ENCODE results near the gene TLE4. TPM values are rescaled to one million over a fixed set of nuclear protein-coding genes. Genes with fewer than 3 reads are reported as not detected.
A peak's percentile ranks its signal among the peaks of the same experiment; 100 is the strongest.

TLE4 gene
- total and polyA plus RNA-seq, 8 donors: 6.2 to 85.2 (median 22.0) TPM

- Histone ChIP-seq H3K27ac (peak overlapping the region in 2 of 5 donors; percentile 7 to 21), H3K9me3 (no peaks in the 10 kb centered on the region), H3K4me1 (peaks cover 5 to 41% (median 17%) of the 10 kb centered on the region in 4 donors), H3K27me3 (no peaks in the 10 kb centered on the region), H3K4me3 (no peak overlapping the region), H3K36me3 (no peaks in the 10 kb centered on the region)
- WGBS, 5 donors: 34 to 48% (median 38%) methylated on average over 4 of the region's 4 CpGs
- peak in 1 of 2 donors; percentile 56 for DNase-seq
- no peak for TF ChIP-seq POLR2A (IDR thresholded peaks at IDR 0.05)
- TF ChIP-seq CTCF (IDR thresholded peaks at IDR 0.05): no peak
- TF ChIP-seq EP300 (IDR thresholded peaks at IDR 0.05): no peak
- no peak for TF ChIP-seq POLR2AphosphoS5 (IDR thresholded peaks at IDR 0.05)
- intact Hi-C loops (cut with DNase I; ENCODE audit: low total_unique reads): no loop called here
Measured at GRCh38 chr9:79682076-79682736, 110.4 kb downstream of the TLE4 start.

- Histone ChIP-seq H3K9me3 (no peaks in the 10 kb centered on the region), H3K4me1 (peaks cover 5 to 41% (median 17%) of the 10 kb centered on the region in 4 donors), H3K36me3 (no peaks in the 10 kb centered on the region), H3K27me3 (no peaks in the 10 kb centered on the region), H3K27ac (no peak overlapping the region), H3K4me3 (no peak overlapping the region)
- DNase-seq: no peak
- intact Hi-C loops (cut with DNase I; ENCODE audit: low total_unique reads): no loop called here
- 94 to 100% (median 97%) methylated on average over 2 to 4 of the region's 4 CpGs for WGBS, 5 donors
- no peak for TF ChIP-seq POLR2AphosphoS5 (IDR thresholded peaks at IDR 0.05)
- no peak for TF ChIP-seq CTCF (IDR thresholded peaks at IDR 0.05)
- no peak for TF ChIP-seq POLR2A (IDR thresholded peaks at IDR 0.05)
- TF ChIP-seq EP300 (IDR thresholded peaks at IDR 0.05): no peak
Measured at GRCh38 chr9:79684059-79684458, 112.3 kb downstream of the TLE4 start.

GRCh38 chr9:79684711-79685575 lies 113.2 kb downstream of the TLE4 start:
- H3K27ac ChIP-seq: peak overlapping the region in 1 of 5 donors; percentile 8
- no peaks in the 10 kb centered on the region for H3K27me3 ChIP-seq
- intact Hi-C loops (cut with DNase I; ENCODE audit: low total_unique reads): no loop called here
- H3K36me3 ChIP-seq: no peaks in the 10 kb centered on the region
- 80 to 86% (median 84%) methylated on average over 8 of the region's 8 CpGs for WGBS, 5 donors
- H3K4me1 ChIP-seq: peaks cover 5 to 41% (median 17%) of the 10 kb centered on the region in 4 donors
- H3K9me3 ChIP-seq: no peaks in the 10 kb centered on the region
- no peak overlapping the region for H3K4me3 ChIP-seq
- DNase-seq: no peak
- no peak for TF ChIP-seq POLR2A (IDR thresholded peaks at IDR 0.05)
- no peak for TF ChIP-seq EP300 (IDR thresholded peaks at IDR 0.05)
- no peak for TF ChIP-seq CTCF (IDR thresholded peaks at IDR 0.05)
- no peak for TF ChIP-seq POLR2AphosphoS5 (IDR thresholded peaks at IDR 0.05)

- no peak for DNase-seq
- intact Hi-C loops (cut with DNase I; ENCODE audit: low total_unique reads): no loop called here
Measured at GRCh38 chr9:79685577-79685976, 113.8 kb downstream of the TLE4 start.

More at GRCh38 chr9:79685577-79685976, 113.8 kb downstream of the TLE4 start:
- no peak overlapping the region for H3K4me3 ChIP-seq
- no peaks in the 10 kb centered on the region for H3K36me3 ChIP-seq
- no peak for TF ChIP-seq CTCF (IDR thresholded peaks at IDR 0.05)
- no peak for TF ChIP-seq POLR2AphosphoS5 (IDR thresholded peaks at IDR 0.05)
- TF ChIP-seq EP300 (IDR thresholded peaks at IDR 0.05): no peak
- no peak for TF ChIP-seq POLR2A (IDR thresholded peaks at IDR 0.05)
- peaks cover 5 to 41% (median 17%) of the 10 kb centered on the region in 4 donors for H3K4me1 ChIP-seq
- no peaks in the 10 kb centered on the region for H3K27me3 ChIP-seq
- H3K27ac ChIP-seq: peak overlapping the region in 1 of 5 donors; percentile 25
- H3K9me3 ChIP-seq: no peaks in the 10 kb centered on the region
- 69 to 78% (median 75%) methylated on average over 1 of the region's 1 CpG for WGBS, 5 donors

Measured in stomach (tissue), 9 donors.